RWPE1 (cell line): ENCODE results near the gene TMEM63B.

Experiments
- CTCF ChIA-PET: fragments of 350-600 bp; sonication (Branson Sonifier 250); formaldehyde crosslinking; extraction: SDS; loops from one replicate; lab custom pipeline; 2021; lab: Yijun Ruan, JAX
- POLR2A ChIA-PET: fragments of 400-600 bp; formaldehyde crosslinking; extraction: SDS; loops from one replicate; lab custom pipeline; 2020; ENCODE audit warnings: antibody characterized with exemption; ENCODE audit not compliant: low non-redundant PET; lab: Yijun Ruan, JAX
- DNase-seq: peaks from one replicate; pipeline ENCODE4 v3.0.0; 2012; ENCODE audit warnings: low spot score
- H3K27ac ChIP-seq: fragments of 450-650 bp; 2 replicates; pipeline ENCODE4 v1.5.1; 2017
- TF ChIP-seq, protein P1 (sequence below): fragments of 450-650 bp; conservative IDR thresholded peaks from 2 replicates; pipeline ENCODE4 v1.5.1; 2017; ENCODE audit warnings: low read depth, mild to moderate bottlenecking

TMEM63B gene

DNA sequence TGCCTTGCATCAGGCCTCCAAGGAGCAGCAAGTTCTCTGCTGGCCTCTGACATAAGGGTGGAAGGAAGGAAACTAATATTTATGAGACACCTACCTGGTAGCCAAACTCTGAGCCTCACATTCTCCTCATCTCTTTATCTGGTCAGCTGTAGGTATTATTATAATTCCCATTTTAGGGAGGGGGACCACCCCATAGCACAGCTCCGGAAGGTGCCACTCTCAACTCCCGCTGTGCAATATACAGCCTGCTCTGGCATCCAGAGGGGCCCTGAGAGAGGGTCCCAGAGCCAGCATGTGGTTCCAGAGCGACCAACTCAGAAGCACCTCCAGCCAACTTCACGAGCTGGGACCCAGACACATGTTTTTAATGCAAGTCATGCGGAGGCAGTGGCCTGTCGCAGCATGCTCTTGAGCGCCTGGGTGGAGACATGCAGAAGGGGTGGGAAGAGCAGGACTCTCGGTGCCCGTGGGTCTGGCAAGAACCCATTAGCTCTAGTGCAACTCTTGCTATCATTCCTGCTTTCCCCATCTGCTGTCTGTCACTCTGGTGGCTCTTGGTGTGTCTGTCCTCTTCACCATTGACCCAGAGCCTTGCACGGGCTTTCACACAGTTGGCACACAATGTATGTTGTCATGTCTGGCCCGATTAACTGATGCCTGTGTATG lies 74.4 kb downstream of the TMEM63B start:
- peak overlapping the region; percentile 92 for H3K27ac ChIP-seq
- POLR2A ChIA-PET = interaction anchor here (1.1 kb wide), 1 partner anchor 20 kb away, joined by 6 read pairs; no protein-coding TSS in a partner anchor
- TF ChIP-seq, protein P1, sequence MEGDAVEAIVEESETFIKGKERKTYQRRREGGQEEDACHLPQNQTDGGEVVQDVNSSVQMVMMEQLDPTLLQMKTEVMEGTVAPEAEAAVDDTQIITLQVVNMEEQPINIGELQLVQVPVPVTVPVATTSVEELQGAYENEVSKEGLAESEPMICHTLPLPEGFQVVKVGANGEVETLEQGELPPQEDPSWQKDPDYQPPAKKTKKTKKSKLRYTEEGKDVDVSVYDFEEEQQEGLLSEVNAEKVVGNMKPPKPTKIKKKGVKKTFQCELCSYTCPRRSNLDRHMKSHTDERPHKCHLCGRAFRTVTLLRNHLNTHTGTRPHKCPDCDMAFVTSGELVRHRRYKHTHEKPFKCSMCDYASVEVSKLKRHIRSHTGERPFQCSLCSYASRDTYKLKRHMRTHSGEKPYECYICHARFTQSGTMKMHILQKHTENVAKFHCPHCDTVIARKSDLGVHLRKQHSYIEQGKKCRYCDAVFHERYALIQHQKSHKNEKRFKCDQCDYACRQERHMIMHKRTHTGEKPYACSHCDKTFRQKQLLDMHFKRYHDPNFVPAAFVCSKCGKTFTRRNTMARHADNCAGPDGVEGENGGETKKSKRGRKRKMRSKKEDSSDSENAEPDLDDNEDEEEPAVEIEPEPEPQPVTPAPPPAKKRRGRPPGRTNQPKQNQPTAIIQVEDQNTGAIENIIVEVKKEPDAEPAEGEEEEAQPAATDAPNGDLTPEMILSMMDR = no peak

DNA sequence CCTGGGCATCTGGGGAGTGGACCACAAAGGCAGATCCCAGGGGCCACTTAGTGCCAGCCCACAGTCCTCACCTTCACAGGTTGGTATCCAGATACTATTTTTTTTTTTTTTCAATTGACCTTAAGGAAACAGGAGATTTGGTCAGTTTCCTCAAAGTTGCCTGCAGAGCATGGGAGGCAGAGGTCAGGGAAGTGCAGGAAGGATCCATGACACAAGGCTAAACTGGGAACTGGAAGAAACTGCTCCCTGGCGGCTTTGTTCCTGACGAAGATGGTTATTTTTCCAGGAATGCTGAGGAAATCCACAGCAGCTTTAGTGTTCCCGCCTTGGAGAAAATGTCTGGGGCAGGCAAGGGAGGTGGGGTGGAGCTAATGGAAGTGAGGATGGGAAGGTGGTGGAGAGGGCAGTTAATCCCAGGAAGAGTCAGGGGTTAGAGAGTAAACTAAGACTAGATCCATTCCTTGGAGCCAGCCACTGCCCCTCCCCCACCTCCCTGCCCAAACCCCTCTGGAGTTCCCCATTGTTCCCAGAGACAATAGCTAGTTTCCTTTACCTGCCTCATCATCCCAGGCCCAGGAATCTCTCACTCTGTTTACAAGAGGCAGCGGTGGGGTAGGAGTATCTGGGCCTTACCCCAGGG lies 75.1 kb downstream of the TMEM63B start:
- H3K27ac ChIP-seq = peak overlapping the region; percentile 92
- ChIA-PET POLR2A (no interaction called here), CTCF (interaction anchor here (0.6 to 1.1 kb wide), 2 partner anchors 36 to 1292 kb away, joined by 3 read pairs; no protein-coding TSS in a partner anchor)
- DNase-seq = no peak
- TF ChIP-seq, protein P1 = no peak

More for the DNA sequence above, 74.4 kb downstream of the TMEM63B start:
- peak; percentile 64 for DNase-seq
- CTCF ChIA-PET = interaction anchor here (1.1 kb wide), 1 partner anchor 36 kb away, joined by 3 read pairs; no protein-coding TSS in a partner anchor

DNA sequence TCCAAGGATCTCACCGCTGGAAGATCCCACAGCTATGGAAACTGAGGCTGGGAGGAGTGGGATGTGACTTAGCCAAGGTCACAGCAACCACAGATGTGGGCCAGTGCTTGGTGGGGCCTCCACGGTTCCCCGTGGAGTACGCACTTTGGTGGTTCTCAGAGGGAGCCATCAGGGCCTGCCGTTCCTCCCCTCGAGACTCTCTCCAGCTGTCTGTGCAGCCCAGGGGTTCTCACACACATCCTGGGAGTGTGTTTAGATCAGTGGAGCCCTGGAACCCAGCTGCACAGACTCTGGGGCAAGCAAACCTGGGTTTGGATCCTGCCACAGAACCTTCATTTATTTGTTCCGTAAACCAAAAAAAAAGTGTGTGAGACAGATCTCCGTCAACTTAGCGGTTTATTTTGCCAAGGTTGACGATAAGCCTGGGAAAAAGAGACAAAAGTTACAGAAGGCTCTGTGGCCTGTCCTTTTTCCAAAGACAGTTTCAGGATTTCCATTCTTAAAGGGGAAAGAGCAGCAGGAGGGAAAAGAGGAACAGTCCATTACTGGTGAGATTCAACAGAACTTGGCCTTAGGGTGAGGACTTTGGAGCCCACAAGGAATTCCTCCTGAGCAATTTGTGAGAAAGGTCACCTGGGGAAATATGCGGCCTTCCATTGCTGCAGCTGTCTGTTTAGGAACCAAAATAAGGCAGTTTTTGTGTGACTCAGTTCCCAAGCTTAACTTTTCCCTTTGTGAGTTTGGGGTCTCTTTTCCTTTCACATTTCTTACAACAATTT lies 75.8 kb downstream of the TMEM63B start:
- DNase-seq = no peak
- peak overlapping the region; percentile 92 for H3K27ac ChIP-seq
- ChIA-PET POLR2A (no interaction called here), CTCF (no interaction called here)
- TF ChIP-seq, protein P1 = no peak

DNA sequence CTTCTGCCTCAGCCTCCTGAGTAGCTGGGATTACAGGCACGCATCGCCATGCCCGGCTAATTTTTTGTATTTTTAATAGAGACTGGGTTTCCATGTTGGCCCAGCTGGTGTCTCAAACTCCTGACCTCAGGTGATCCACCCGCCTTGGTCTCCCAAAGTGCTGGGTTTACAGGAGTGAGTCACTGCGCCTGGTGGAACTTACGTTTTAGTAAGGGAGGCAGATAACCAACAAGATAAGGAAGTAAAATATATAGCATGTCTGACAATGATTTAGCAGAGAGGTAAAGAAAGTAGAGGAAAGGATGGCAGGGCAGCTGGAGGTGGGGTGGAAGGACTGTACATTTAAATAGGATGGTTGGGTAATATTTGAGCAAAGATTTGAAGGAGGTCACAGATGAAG lies 76.6 kb downstream of the TMEM63B start:
- H3K27ac ChIP-seq = no peak overlapping the region
- no peak for DNase-seq
- TF ChIP-seq, protein P1 = no peak
- CTCF ChIA-PET = interaction anchor here (0.9 kb wide), 1 partner anchor 18 kb away, joined by 3 read pairs; no protein-coding TSS in a partner anchor
- POLR2A ChIA-PET = no interaction called here
